Neuronal stem cell (in vitro differentiated cells): ENCODE measurements around the gene SLC35F5.

Experiments
- DNase-seq: peaks from one replicate; pipeline ENCODE4 v3.0.0-alpha.2; 2013; ENCODE audit warnings: low spot score
- H2AFZ ChIP-seq: one replicate; pipeline ENCODE4 v1.6.1; 2013; ENCODE audit warnings: mild to moderate bottlenecking, low read length, inconsistent platforms
- H2AK5ac ChIP-seq: 2 replicates; pipeline ENCODE4 v1.6.1; 2013; ENCODE audit warnings: low read depth, mild to moderate bottlenecking, inconsistent platforms, low read length, moderate library complexity, mixed read lengths
- H2BK120ac ChIP-seq: 2 replicates; pipeline ENCODE4 v1.6.1; 2013; ENCODE audit warnings: low read depth, mild to moderate bottlenecking, inconsistent platforms, low read length, moderate library complexity, mixed read lengths
- H2BK12ac ChIP-seq: one replicate; pipeline ENCODE4 v1.6.1; 2013; ENCODE audit warnings: low read length, inconsistent platforms
- H2BK15ac ChIP-seq: 2 replicates; pipeline ENCODE4 v1.6.1; 2013; ENCODE audit warnings: mild to moderate bottlenecking, low read length, inconsistent platforms, mixed read lengths
- H2BK5ac ChIP-seq: one replicate; pipeline ENCODE4 v1.6.1; 2013; ENCODE audit warnings: inconsistent platforms, mild to moderate bottlenecking, low read length, moderate library complexity
- H3K14ac ChIP-seq: one replicate; pipeline ENCODE4 v1.6.1; 2013; ENCODE audit warnings: low read length, inconsistent platforms
- H3K18ac ChIP-seq: 2 replicates; pipeline ENCODE4 v1.6.1; 2013; ENCODE audit warnings: low read length, inconsistent platforms
- H3K23ac ChIP-seq: 2 replicates; pipeline ENCODE4 v1.6.1; 2013; ENCODE audit warnings: low read depth, mild to moderate bottlenecking, mixed read lengths, low read length, inconsistent platforms; ENCODE audit not compliant: poor library complexity
- H3K27ac ChIP-seq: replicated peaks from 3 replicates; pipeline ENCODE4 v1.5.1; 2013; ENCODE audit warnings: low read length, inconsistent platforms
- H3K27me3 ChIP-seq, 3 experiments: 2 replicates each; pipeline ENCODE4 v1.6.1; 2013; ENCODE audit warnings: low read length in 3 of 3, mild to moderate bottlenecking in 2 of 3, inconsistent platforms in 1 of 3, low read depth in 1 of 3, mixed read lengths in 1 of 3, moderate library complexity in 1 of 3; ENCODE audit not compliant: control insufficient read depth in 3 of 3, insufficient read depth in 3 of 3
- H3K36me3 ChIP-seq, 2 donors: replicated peaks in 1 of 2; 2 replicates each; pipeline ENCODE4 v1.6.1; 2013; ENCODE audit warnings: low read length in 2 of 2; ENCODE audit not compliant: control insufficient read depth in 2 of 2, insufficient read depth in 2 of 2
- H3K4ac ChIP-seq: 2 replicates; pipeline ENCODE4 v1.6.1; 2013; ENCODE audit warnings: inconsistent platforms, mild to moderate bottlenecking, low read length, moderate library complexity
- H3K4me1 ChIP-seq, 2 donors: 1 replicate in 1 of 2; 2 replicates in 1 of 2; pipeline ENCODE4 v1.6.1; 2013; ENCODE audit warnings: low read length in 2 of 2, low read depth in 1 of 2; ENCODE audit not compliant: control insufficient read depth in 2 of 2, insufficient read depth in 1 of 2
- H3K4me2 ChIP-seq: one replicate; pipeline ENCODE4 v1.6.1; 2013; ENCODE audit warnings: mild to moderate bottlenecking, low read length, inconsistent platforms; ENCODE audit not compliant: insufficient read depth, poor library complexity, severe bottlenecking
- H3K4me3 ChIP-seq, 2 donors: 2 replicates each; pipeline ENCODE4 v1.5.1; 2013; ENCODE audit warnings: low read length in 2 of 2, mild to moderate bottlenecking in 2 of 2, inconsistent platforms in 1 of 2, moderate library complexity in 1 of 2
- H3K79me1 ChIP-seq: one replicate; pipeline ENCODE4 v1.6.1; 2013; ENCODE audit warnings: low read depth, mild to moderate bottlenecking, inconsistent platforms, low read length, moderate library complexity
- H3K9ac ChIP-seq: one replicate; pipeline ENCODE4 v1.6.1; 2013; ENCODE audit warnings: mild to moderate bottlenecking, low read depth, low read length, inconsistent platforms; ENCODE audit not compliant: poor library complexity
- H3K9me3 ChIP-seq, 2 donors: replicated peaks in 1 of 2; 2 replicates each; pipeline versions ENCODE3 to v1.6.1; 2013; ENCODE audit warnings: low read length in 2 of 2, mild to moderate bottlenecking in 2 of 2, inconsistent platforms in 1 of 2, low read depth in 1 of 2, mixed read lengths in 1 of 2, moderate library complexity in 1 of 2; ENCODE audit not compliant: control insufficient read depth in 2 of 2, insufficient read depth in 1 of 2
- H4K8ac ChIP-seq: one replicate; pipeline ENCODE4 v1.6.1; 2013; ENCODE audit warnings: low read depth, mild to moderate bottlenecking, inconsistent platforms, low read length, moderate library complexity
- H4K91ac ChIP-seq: one replicate; pipeline ENCODE4 v1.6.1; 2013; ENCODE audit warnings: low read length, low read depth, mild to moderate bottlenecking, inconsistent platforms; ENCODE audit not compliant: poor library complexity
- WGBS, 2 donors: extraction: QIAGEN DNeasy Blood & Tissue Kit; methylation state at CpG; one replicate each; pipeline ENCODE4 v1.1.7; 2013; ENCODE audit warnings: missing lambda C conversion rate in 2 of 2, mixed read lengths in 1 of 2; ENCODE audit not compliant: insufficient read length in 2 of 2, insufficient replicate concordance in 1 of 2; ENCODE audit errors: extremely low coverage in 2 of 2; 5-methylcytosine and 5-hydroxymethylcytosine counted together

The SLC35F5 gene

DNA sequence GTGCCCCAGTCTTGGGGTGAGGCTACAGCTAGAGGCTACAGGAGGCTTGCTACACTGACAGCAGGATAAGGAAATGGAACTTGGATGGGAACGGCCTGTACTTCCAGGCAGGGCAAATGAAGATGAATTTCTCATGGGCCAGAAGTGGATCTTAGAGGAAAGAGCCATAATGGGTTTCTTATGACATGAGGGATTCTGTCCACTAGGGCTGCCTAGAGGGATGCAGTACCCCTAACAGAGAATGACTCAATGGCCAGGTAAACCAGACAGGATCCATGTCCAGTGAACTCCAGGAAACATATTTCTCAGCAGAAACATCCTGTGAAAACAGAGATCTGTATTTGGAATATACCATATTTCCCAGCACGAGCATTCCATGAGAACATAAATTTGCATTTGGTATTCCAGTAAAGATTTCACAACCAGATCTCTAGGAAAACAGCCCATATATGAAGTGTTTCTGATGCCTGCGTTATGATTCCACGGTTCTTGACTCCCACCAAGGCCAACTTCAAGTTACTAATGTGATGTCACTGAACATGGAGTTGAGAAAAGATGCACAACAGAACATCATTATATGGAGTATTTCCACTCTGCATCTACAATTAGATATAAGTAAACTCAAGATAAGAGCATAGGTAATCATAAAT lies 11.5 kb upstream of the SLC35F5 start:
- no peak overlapping the region for H3K4me2 ChIP-seq
- H3K4ac ChIP-seq, result no peak overlapping the region
- H3K27me3 ChIP-seq, result no peaks in the 10 kb centered on the region
- no peak overlapping the region for H2AFZ ChIP-seq
- no peak overlapping the region for H3K14ac ChIP-seq
- H3K23ac ChIP-seq, result no peak overlapping the region
- H3K27ac ChIP-seq, result no peak overlapping the region
- no peak overlapping the region for H3K4me3 ChIP-seq
- H3K79me1 ChIP-seq, result no peaks in the 10 kb centered on the region
- WGBS, 2 donors, result no CpG with 5 or more reads among the region's 4 CpGs
- no peak overlapping the region for H2AK5ac ChIP-seq
- DNase-seq, result no peak
- H2BK5ac ChIP-seq, result no peak overlapping the region
- no peak overlapping the region for H2BK120ac ChIP-seq
- H2BK12ac ChIP-seq, result no peak overlapping the region
- H3K9me3 ChIP-seq, result peaks cover 0 to 6% of the 10 kb centered on the region in 2 donors
- H3K36me3 ChIP-seq, result no peaks in the 10 kb centered on the region
- no peak overlapping the region for H3K18ac ChIP-seq
- H4K91ac ChIP-seq, result no peak overlapping the region
- no peaks in the 10 kb centered on the region for H3K4me1 ChIP-seq
- no peak overlapping the region for H2BK15ac ChIP-seq
- H4K8ac ChIP-seq, result no peak overlapping the region
- H3K9ac ChIP-seq, result no peak overlapping the region

DNA sequence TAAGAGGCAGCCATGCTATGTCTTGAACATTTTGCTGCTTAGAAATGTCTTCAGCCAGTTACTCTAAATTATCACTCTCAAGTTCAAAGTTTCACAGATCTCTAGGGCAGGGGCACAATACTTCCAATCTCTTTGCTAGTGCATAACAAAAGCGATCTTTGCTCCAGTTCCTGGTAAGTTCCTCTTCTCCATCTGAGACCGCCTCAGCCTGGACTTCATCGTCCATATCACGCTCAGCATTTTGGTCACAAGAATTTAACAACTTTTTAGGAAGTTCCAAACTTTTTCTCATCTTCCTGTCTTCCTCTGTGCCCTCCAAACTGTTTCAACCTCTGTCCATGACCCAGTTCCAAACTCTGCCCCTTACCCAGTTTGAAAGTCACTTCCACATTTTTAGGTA lies 8.8 kb upstream of the SLC35F5 start:
- Histone ChIP-seq H2BK120ac (no peak overlapping the region), H2AFZ (no peak overlapping the region), H2BK15ac (no peak overlapping the region), H2BK12ac (no peak overlapping the region), H3K9ac (no peak overlapping the region), H2AK5ac (no peak overlapping the region), H3K4me1 (peaks cover 0 to 7% of the 10 kb centered on the region in 2 donors), H3K36me3 (no peaks in the 10 kb centered on the region), H3K27ac (no peak overlapping the region), H3K18ac (no peak overlapping the region), H3K4me3 (no peak overlapping the region), H3K79me1 (no peaks in the 10 kb centered on the region), H4K8ac (no peak overlapping the region), H4K91ac (no peak overlapping the region), H3K9me3 (peaks cover 0 to 6% of the 10 kb centered on the region in 2 donors), H3K27me3 (no peaks in the 10 kb centered on the region), H3K23ac (no peak overlapping the region), H3K4me2 (no peak overlapping the region), H3K4ac (no peak overlapping the region), H2BK5ac (no peak overlapping the region), H3K14ac (no peak overlapping the region)
- no peak for DNase-seq
- WGBS, 2 donors, result no CpG with 5 or more reads among the region's 4 CpGs

DNA sequence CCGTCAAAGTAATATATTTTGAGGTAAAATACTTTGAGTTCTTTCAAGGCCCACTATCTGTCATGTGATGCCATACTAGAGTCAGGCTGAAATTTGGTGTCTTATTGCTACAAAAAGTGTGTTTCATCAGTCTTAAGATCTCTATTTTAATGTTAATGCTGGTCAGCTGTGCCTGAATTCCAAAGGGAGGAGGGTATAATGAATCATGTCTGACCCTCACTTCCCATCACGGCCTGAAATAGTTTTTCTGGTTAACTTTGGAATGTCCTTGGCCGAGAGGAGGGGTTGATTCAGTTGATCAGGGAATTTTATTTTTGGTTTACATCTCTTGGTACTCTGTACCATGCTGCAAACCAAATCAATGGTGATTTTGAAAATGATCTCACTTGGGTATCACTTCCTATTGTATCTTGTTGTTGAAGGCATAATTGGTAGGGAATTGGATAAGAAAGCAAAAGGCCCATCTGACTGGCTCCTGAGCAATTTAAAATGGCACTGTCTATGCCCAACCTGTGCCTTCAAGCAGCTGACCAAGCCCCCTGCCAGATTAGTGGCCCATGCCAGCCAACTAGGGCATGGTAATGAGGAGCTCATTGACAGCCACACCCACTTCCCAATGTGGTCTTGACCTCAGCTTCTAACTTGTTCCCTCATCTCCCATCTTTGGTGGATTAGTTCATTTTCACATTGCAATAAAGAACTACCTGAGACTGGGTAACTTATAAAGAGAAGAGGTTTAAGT lies 6.1 kb upstream of the SLC35F5 start:
- no peak overlapping the region for H2BK5ac ChIP-seq
- H3K27me3 ChIP-seq, result no peaks in the 10 kb centered on the region
- H3K4me3 ChIP-seq, result no peak overlapping the region
- H2AK5ac ChIP-seq, result no peak overlapping the region
- H2BK120ac ChIP-seq, result no peak overlapping the region
- H3K23ac ChIP-seq, result no peak overlapping the region
- no peak overlapping the region for H3K27ac ChIP-seq
- no peak overlapping the region for H2BK15ac ChIP-seq
- H4K91ac ChIP-seq, result no peak overlapping the region
- H3K9ac ChIP-seq, result no peak overlapping the region
- no peak overlapping the region for H3K4ac ChIP-seq
- no peak overlapping the region for H3K4me2 ChIP-seq
- no peak overlapping the region for H3K14ac ChIP-seq
- no peak overlapping the region for H4K8ac ChIP-seq
- peaks cover 0 to 6% of the 10 kb centered on the region in 2 donors for H3K9me3 ChIP-seq
- H2AFZ ChIP-seq, result peak overlapping the region; percentile 30
- no peak overlapping the region for H2BK12ac ChIP-seq
- no peaks in the 10 kb centered on the region for H3K79me1 ChIP-seq
- H3K18ac ChIP-seq, result no peak overlapping the region
- no CpG with 5 or more reads among the region's 3 CpGs for WGBS, 2 donors
- H3K4me1 ChIP-seq, result peaks cover 0 to 7% of the 10 kb centered on the region in 2 donors
- DNase-seq, result no peak
- no peaks in the 10 kb centered on the region for H3K36me3 ChIP-seq

DNA sequence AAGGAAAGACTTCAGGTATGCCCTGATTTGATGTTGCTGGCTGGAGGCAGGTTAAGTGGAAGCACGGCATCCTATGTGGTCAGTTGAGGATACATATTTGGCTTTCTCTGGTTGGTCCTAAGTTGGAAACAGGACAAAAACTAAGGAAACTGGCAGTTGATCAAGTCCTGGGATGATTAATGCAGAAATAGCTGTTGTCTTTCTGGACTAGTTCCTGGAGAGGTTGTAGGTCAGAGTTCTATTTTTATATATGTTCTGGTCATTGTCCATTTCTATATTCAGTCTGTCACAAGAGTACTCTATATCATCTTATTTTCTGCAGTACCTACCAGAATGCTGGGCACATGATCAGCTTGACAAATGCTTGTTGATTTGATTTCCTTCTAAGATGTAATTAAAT lies 4.0 kb upstream of the SLC35F5 start:
- Histone ChIP-seq H2BK15ac (no peak overlapping the region), H3K23ac (no peak overlapping the region), H3K79me1 (peaks cover 3% of the 10 kb centered on the region), H2AFZ (no peak overlapping the region), H3K36me3 (no peaks in the 10 kb centered on the region), H3K9me3 (peaks cover 0 to 6% of the 10 kb centered on the region in 2 donors), H4K8ac (no peak overlapping the region), H3K14ac (no peak overlapping the region), H3K4ac (no peak overlapping the region), H4K91ac (no peak overlapping the region), H3K4me1 (peaks cover 0 to 8% of the 10 kb centered on the region in 2 donors), H3K4me2 (no peak overlapping the region), H2BK5ac (no peak overlapping the region), H2BK12ac (no peak overlapping the region), H2BK120ac (no peak overlapping the region), H3K27ac (no peak overlapping the region), H3K4me3 (no peak overlapping the region), H2AK5ac (no peak overlapping the region), H3K18ac (no peak overlapping the region), H3K27me3 (no peaks in the 10 kb centered on the region), H3K9ac (no peak overlapping the region)
- no CpG with 5 or more reads among the region's 1 CpG for WGBS, 2 donors
- no peak for DNase-seq
